Measurements from ENCODE around the gene AAGAB.

The AAGAB gene

DNA sequence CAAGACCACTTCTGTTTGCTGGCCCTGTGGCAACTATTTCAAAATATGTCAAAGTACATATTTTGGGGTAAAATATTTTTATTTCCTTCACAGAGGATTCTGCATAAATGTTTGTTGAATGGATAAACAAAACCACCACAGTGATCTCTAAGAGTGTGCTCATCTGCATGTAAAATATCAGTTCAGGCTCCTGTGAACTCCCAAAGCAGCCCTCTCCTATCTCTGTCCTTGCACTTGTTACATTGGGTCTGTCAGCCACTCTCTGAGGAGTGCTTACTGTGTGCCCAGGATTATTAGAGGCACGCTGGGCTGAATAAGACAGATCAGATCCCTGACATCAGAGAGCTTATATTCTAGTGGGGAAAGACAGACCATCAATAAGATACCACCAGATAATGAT is 27.3 kb upstream of the AAGAB start:
- in situ Hi-C loops (cut with HindIII; ENCODE audit: low sequenced_read_pairs): no loop called here
- no peak for TF ChIP-seq CTCF (IDR thresholded peaks at IDR 0.05; ENCODE audit: low read depth, low read length)
- no peak for DNase-seq (ENCODE audit: low read depth, low spot score)
- H3K4me3 ChIP-seq (ENCODE audit: low read depth, low read length): no peak overlapping the region

DNA sequence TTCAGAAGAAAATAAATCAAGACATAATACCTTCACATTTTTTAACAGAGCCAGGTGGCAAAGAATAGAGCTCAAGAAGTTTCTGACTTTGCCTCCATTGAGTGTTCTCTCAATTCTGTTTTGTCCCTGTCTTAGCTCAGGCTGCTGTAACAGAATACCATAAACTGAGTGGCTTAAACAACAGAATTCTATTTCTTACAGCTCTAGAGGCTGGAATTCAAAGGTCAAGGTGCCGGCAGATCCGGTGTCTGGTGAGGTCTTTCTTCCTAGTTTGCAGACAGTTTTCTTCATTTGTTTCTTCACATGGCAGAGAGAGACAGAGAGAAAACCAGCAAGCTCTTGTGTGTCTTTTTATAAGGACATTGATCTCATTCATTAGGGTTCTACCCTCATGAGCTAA is 25.8 kb upstream of the AAGAB start:
- in situ Hi-C loops (cut with HindIII; ENCODE audit: low sequenced_read_pairs): no loop called here
- no peak for TF ChIP-seq CTCF (IDR thresholded peaks at IDR 0.05; ENCODE audit: low read depth, low read length)

GRCh38 chr15:67276666-67277065 is 22.2 kb upstream of the AAGAB start:
- TF ChIP-seq CTCF (IDR thresholded peaks at IDR 0.05; ENCODE audit: low read depth, low read length): no peak
- DNase-seq (ENCODE audit: low read depth, low spot score): no peak
- in situ Hi-C loops (cut with HindIII; ENCODE audit: low sequenced_read_pairs): no loop called here
- no peak overlapping the region for H3K4me3 ChIP-seq (ENCODE audit: low read depth, low read length)

More for the DNA sequence above, 25.8 kb upstream of the AAGAB start:
- no peak for DNase-seq (ENCODE audit: low read depth, low spot score)
- H3K4me3 ChIP-seq (ENCODE audit: low read depth, low read length): no peak overlapping the region

- in situ Hi-C loops (cut with HindIII; ENCODE audit: low sequenced_read_pairs): no loop called here
- no peak for TF ChIP-seq CTCF (IDR thresholded peaks at IDR 0.05; ENCODE audit: low read depth, low read length)
- H3K4me3 ChIP-seq (ENCODE audit: low read depth, low read length): no peak overlapping the region
- no peak for DNase-seq (ENCODE audit: low read depth, low spot score)
Observed at GRCh38 chr15:67274236-67274635, 19.8 kb upstream of the AAGAB start.

- no peak for DNase-seq (ENCODE audit: low read depth, low spot score)
- in situ Hi-C loops (cut with HindIII; ENCODE audit: low sequenced_read_pairs): no loop called here
- TF ChIP-seq CTCF (IDR thresholded peaks at IDR 0.05; ENCODE audit: low read depth, low read length): no peak
- H3K4me3 ChIP-seq (ENCODE audit: low read depth, low read length): no peak overlapping the region
Observed at GRCh38 chr15:67267951-67268941, 13.8 kb upstream of the AAGAB start.

DNA sequence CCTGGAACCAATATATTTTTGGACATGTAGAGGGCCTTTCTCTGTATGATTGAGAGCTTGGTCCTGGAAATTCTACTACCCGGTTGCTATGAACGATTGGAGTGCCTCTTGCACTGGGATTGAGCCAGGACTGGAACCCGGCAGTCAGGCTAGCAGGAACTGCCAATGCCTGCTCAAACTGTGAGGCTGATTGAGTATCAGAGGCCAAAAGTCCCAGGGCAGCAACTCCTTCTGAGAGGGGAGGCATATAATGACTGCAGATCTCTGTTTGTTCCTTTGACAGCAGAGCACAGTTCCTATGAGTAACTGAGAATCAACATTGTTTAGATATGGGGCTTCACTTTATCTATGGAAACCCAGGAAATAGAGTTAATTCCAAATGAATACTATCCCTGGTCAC is 13.0 kb upstream of the AAGAB start:
- TF ChIP-seq CTCF (IDR thresholded peaks at IDR 0.05; ENCODE audit: low read depth, low read length): no peak
- no peak for DNase-seq (ENCODE audit: low read depth, low spot score)
- H3K4me3 ChIP-seq (ENCODE audit: low read depth, low read length): no peak overlapping the region
- in situ Hi-C loops (cut with HindIII; ENCODE audit: low sequenced_read_pairs): no loop called here
